Measurements from ENCODE around the gene HAGH.

Gene HAGH

DNA sequence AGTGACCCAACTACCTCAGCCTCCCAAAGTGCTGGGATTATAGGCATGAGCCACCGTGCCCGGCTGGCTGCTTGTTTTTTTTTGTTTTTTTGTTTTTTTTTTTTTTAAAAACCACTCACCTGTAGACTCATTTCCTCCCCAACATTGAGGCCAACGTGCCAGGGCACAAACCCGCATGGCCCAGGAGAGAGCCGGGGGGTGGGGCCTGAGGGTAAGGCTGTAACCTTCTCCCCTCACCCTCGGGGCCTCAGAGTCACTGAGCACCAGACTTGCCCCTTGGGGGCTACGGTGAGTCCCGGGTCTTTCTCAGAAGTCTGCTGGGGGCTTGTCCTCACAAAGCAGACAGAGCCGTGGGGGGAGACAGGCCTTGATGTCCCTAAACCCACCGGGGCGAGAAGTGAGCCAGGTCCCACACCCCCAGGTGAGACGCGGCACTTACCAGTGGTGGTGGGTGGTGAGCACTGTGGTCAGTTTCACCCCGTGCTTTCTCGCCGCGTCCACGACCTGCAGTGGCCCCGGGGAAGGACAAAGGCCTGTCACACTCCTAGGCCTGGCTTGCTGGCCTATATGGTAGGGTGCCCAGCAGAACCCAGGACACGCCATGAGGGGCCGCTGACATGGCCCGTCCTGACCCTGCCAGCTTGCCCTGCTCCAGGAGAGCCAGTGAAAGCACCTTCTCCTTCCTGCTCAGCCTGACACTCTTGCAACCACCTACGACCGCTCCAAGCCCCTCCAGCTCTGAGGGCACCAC, 4.6 kb downstream of the HAGH start:
- H3K9me2 ChIP-seq (replicated peaks; ENCODE audit: control insufficient read depth, low read length), result no peaks in the 10 kb centered on the region
- TF ChIP-seq, protein P1, sequence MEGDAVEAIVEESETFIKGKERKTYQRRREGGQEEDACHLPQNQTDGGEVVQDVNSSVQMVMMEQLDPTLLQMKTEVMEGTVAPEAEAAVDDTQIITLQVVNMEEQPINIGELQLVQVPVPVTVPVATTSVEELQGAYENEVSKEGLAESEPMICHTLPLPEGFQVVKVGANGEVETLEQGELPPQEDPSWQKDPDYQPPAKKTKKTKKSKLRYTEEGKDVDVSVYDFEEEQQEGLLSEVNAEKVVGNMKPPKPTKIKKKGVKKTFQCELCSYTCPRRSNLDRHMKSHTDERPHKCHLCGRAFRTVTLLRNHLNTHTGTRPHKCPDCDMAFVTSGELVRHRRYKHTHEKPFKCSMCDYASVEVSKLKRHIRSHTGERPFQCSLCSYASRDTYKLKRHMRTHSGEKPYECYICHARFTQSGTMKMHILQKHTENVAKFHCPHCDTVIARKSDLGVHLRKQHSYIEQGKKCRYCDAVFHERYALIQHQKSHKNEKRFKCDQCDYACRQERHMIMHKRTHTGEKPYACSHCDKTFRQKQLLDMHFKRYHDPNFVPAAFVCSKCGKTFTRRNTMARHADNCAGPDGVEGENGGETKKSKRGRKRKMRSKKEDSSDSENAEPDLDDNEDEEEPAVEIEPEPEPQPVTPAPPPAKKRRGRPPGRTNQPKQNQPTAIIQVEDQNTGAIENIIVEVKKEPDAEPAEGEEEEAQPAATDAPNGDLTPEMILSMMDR (IDR thresholded peaks at IDR 0.05; ENCODE audit: low read depth, low read length, poor library complexity, severe bottlenecking), result no peak
- no peak for TF ChIP-seq EZH2phosphoT487 (IDR thresholded peaks at IDR 0.05; ENCODE audit: borderline replicate concordance, low read length)
- H3F3A ChIP-seq (ENCODE audit: control insufficient read depth, insufficient read depth), result 0 out of 2 replicates have a peak, but pooled peaks cover 5% of the 10 kb centered on the region
- no peak overlapping the region for H3K4me2 ChIP-seq (ENCODE audit: low read length)
- H3K27me3 ChIP-seq (ENCODE audit: control insufficient read depth, low read length), result no peaks in the 10 kb centered on the region
- H3K36me3 ChIP-seq (ENCODE audit: control insufficient read depth, low read length), result no peaks in the 10 kb centered on the region
- H3K27ac ChIP-seq (ENCODE audit: low read depth, low read length), result no peak overlapping the region
- H4K20me1 ChIP-seq (ENCODE audit: control insufficient read depth, insufficient read depth, low read depth, low read length), result no peaks in the 10 kb centered on the region
- H3K4me3 ChIP-seq (ENCODE audit: low read length), result no peak overlapping the region
- H3K9me3 ChIP-seq (ENCODE audit: control insufficient read depth, insufficient read depth, low read length), result no peaks in the 10 kb centered on the region
- peaks cover 5% of the 10 kb centered on the region for H3K79me2 ChIP-seq (ENCODE audit: control insufficient read depth, low read length)
- H3K4me1 ChIP-seq (ENCODE audit: control insufficient read depth, low read length), result peaks cover 8% of the 10 kb centered on the region

DNA sequence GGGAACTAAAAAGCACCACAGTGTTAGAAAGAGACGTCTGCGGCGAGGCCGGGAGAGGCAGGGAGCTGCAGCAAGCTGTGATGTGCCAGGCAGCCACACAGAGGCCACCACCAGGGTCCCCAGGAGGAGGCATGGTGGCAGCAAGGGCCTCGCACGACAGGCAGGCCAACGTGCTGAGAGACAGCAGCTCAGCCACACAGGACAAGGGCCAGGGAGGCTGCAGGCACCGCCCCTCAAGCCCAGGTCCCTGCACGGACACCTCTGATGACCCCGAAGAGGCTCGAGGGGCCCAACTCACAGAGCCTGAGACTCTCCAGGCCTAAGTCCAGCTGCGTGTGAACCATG, 5.7 kb downstream of the HAGH start:
- no peak overlapping the region for H3K4me3 ChIP-seq (ENCODE audit: low read length)
- no peaks in the 10 kb centered on the region for H3K27me3 ChIP-seq (ENCODE audit: control insufficient read depth, low read length)
- no peaks in the 10 kb centered on the region for H3K9me3 ChIP-seq (ENCODE audit: control insufficient read depth, insufficient read depth, low read length)
- TF ChIP-seq, protein P1 (IDR thresholded peaks at IDR 0.05; ENCODE audit: low read depth, low read length, poor library complexity, severe bottlenecking), result no peak
- TF ChIP-seq EZH2phosphoT487 (IDR thresholded peaks at IDR 0.05; ENCODE audit: borderline replicate concordance, low read length), result no peak
- H4K20me1 ChIP-seq (ENCODE audit: control insufficient read depth, insufficient read depth, low read depth, low read length), result no peaks in the 10 kb centered on the region
- 0 out of 2 replicates have a peak, but pooled peaks cover 5% of the 10 kb centered on the region for H3F3A ChIP-seq (ENCODE audit: control insufficient read depth, insufficient read depth)
- H3K79me2 ChIP-seq (ENCODE audit: control insufficient read depth, low read length), result peaks cover 4% of the 10 kb centered on the region
- no peak overlapping the region for H3K4me2 ChIP-seq (ENCODE audit: low read length)
- no peak overlapping the region for H3K27ac ChIP-seq (ENCODE audit: low read depth, low read length)
- peaks cover 7% of the 10 kb centered on the region for H3K4me1 ChIP-seq (ENCODE audit: control insufficient read depth, low read length)
- no peaks in the 10 kb centered on the region for H3K36me3 ChIP-seq (ENCODE audit: control insufficient read depth, low read length)
- no peaks in the 10 kb centered on the region for H3K9me2 ChIP-seq (replicated peaks; ENCODE audit: control insufficient read depth, low read length)

DNA sequence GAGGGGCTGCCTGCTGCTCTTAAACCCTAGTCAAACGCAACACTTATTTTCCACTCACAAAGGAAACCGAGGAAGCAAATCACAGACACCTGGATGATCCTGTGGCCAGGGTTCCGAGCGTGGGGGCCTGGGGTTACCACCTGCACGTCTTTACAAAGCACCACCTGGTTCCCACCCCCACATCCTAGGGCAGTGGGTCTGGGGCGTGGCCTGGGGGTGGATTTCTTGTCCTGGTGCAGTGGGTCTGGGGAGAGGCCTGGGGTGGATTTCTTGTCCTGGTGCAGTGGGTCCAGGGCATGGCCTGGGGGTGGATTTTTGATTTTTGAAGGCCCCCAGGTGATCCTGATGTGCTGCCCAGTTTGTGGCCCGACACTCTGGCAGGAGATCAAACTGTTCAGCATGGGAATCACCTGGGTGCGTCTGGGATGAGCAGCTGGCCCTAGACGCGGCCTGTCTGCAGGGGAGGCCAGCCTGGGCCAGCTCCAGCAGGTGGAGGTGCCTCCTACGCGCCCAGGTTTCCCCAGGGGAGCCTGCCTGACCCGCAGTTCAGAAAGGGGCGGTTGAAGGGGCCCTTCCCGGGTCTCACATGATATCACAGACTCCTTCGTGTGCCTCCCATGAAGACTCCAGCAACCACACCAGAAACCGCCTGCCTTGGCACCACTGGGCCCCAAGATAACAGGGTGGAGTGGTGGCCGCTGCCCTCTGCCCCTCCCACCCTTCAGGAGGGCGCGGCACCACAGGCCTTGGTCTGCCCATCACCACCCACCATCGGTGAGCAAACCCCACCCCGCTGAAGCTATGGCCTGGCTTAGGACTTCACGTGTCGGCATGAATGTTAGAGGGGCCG, 6.3 kb downstream of the HAGH start:
- TF ChIP-seq EZH2phosphoT487 (IDR thresholded peaks at IDR 0.05; ENCODE audit: borderline replicate concordance, low read length), result no peak
- TF ChIP-seq, protein P1 (IDR thresholded peaks at IDR 0.05; ENCODE audit: low read depth, low read length, poor library complexity, severe bottlenecking), result no peak
- no peak overlapping the region for H3K27ac ChIP-seq (ENCODE audit: low read depth, low read length)
- no peaks in the 10 kb centered on the region for H4K20me1 ChIP-seq (ENCODE audit: control insufficient read depth, insufficient read depth, low read depth, low read length)
- H3F3A ChIP-seq (ENCODE audit: control insufficient read depth, insufficient read depth), result 0 out of 2 replicates have a peak, but pooled peaks cover 5% of the 10 kb centered on the region
- H3K9me2 ChIP-seq (replicated peaks; ENCODE audit: control insufficient read depth, low read length), result no peaks in the 10 kb centered on the region
- H3K4me1 ChIP-seq (ENCODE audit: control insufficient read depth, low read length), result peaks cover 1% of the 10 kb centered on the region
- H3K9me3 ChIP-seq (ENCODE audit: control insufficient read depth, insufficient read depth, low read length), result no peaks in the 10 kb centered on the region
- H3K36me3 ChIP-seq (ENCODE audit: control insufficient read depth, low read length), result no peaks in the 10 kb centered on the region
- no peaks in the 10 kb centered on the region; the same call in 1 of the 2 replicates for H3K79me2 ChIP-seq (ENCODE audit: control insufficient read depth, low read length)
- no peaks in the 10 kb centered on the region for H3K27me3 ChIP-seq (ENCODE audit: control insufficient read depth, low read length)
- no peak overlapping the region for H3K4me3 ChIP-seq (ENCODE audit: low read length)
- H3K4me2 ChIP-seq (ENCODE audit: low read length), result no peak overlapping the region

Measured in DOHH2 (cell line).